Heart left ventricle (tissue), 16 donors: ENCODE measurements around the gene SAMD11. TPM values are rescaled to one million over a fixed set of nuclear protein-coding genes. Genes with fewer than 3 reads are reported as not detected.

ENCODE experiments used
- ATAC-seq, 4 donors: fragments of 200-7000 bp; cut with Tn5 transposase; one replicate each; pipeline ENCODE4 v1.9.1; 2020 to 2022; ENCODE audit warnings: moderate library complexity in 4 of 4, mild to moderate bottlenecking in 3 of 4, moderate number of reproducible peaks in 1 of 4
- DNase-seq, 5 donors: peaks; one replicate each; pipeline ENCODE4 v3.0.0-alpha.2; 2020
- H3K27ac ChIP-seq, 12 donors: fragments of 200-600 bp; sonication (generic) in 4 of 12; one replicate each; pipeline versions ENCODE4 v1.5.0 to v1.8.0; 2016 to 2022; ENCODE audit warnings: mild to moderate bottlenecking in 2 of 12
- H3K27me3 ChIP-seq, 9 donors: fragments of 200-600 bp; sonication (generic) in 2 of 9; one replicate each; pipeline versions ENCODE4 v1.5.1 to v1.8.0; 2016 to 2022; ENCODE audit warnings: mild to moderate bottlenecking in 3 of 9
- H3K36me3 ChIP-seq, 9 donors: fragments of 200-600 bp; sonication (generic) in 2 of 9; one replicate each; pipeline versions ENCODE4 v1.5.0 to v1.8.0; 2018 to 2022; ENCODE audit warnings: mild to moderate bottlenecking in 2 of 9
- H3K4me1 ChIP-seq, 12 donors: fragments of 200-600 bp; sonication (generic) in 4 of 12; one replicate each; pipeline versions ENCODE4 v1.5.0 to v1.8.0; 2016 to 2022; ENCODE audit warnings: mild to moderate bottlenecking in 3 of 12
- H3K4me3 ChIP-seq, 12 donors: fragments of 200-600 bp; sonication (generic) in 4 of 12; one replicate each; pipeline versions ENCODE4 v1.5.0 to v1.8.0; 2017 to 2022; ENCODE audit warnings: mild to moderate bottlenecking in 9 of 12, moderate library complexity in 4 of 12
- H3K9me3 ChIP-seq, 12 donors: fragments of 200-600 bp; sonication (generic) in 4 of 12; one replicate each; pipeline versions ENCODE4 v1.5.0 to v1.8.0; 2016 to 2022; ENCODE audit warnings: mild to moderate bottlenecking in 1 of 12
- POLR2A ChIP-seq, 2 donors: fragments of 450-650 bp; IDR thresholded peaks; one replicate each; pipeline ENCODE4 v1.6.1; 2017; ENCODE audit warnings: antibody characterized with exemption in 2 of 2, mild to moderate bottlenecking in 2 of 2, moderate library complexity in 2 of 2
- WGBS, 4 donors: extraction: QIAGEN DNeasy Blood & Tissue Kit in 2 of 4; methylation state at CpG; one replicate each; pipeline versions ENCODE4 v1.1.5 to v1.1.7; 2013 to 2018; 5-methylcytosine and 5-hydroxymethylcytosine counted together
- intact Hi-C, 10 donors: fragments of 100-400 bp; cut with DNase I; formaldehyde crosslinking; loops; one replicate each; pipeline versions ENCODE4 v1.11.1 to v1.14.2; 2022
- polyA plus RNA-seq, 2 donors: library from polyadenylated mRNA; stranded (reverse); fragments of 200-250 nt; gene quantifications; one replicate each; pipeline ENCODE4 v1.2.3, GENCODE V29; 2013
- total RNA-seq, 9 donors: library from RNA; depleted of rRNA in 2 of 9; stranded (reverse); fragments of >200 nt in 2 of 9; fragmentation: NEBNext Ultra II Directional in 3 of 9; extraction: Animal tissue kit (Norgen Biotek cat#: 25700) in 3 of 9; gene quantifications; one replicate each; pipeline versions ENCODE4 v1.1.0 to v1.2.4, GENCODE V29; 2016 to 2023
- TF ChIP-seq, protein P1 (sequence below), 12 donors: fragments of 200-600 bp; sonication (generic) in 4 of 12; IDR thresholded peaks; one replicate each; pipeline versions ENCODE4 v1.5.0 to v1.8.0; 2018 to 2022; ENCODE audit warnings: antibody characterized with exemption in 12 of 12, mild to moderate bottlenecking in 5 of 12
- donor health status: ischemic (EF 13 %, LVEDD 7.1; RV severe dilation, severe dysfunction).
- donor health status: healthy with polysubstance abuse.
- donor health status: DM: no; HTN: yes; CAD: no.
- donor health status: DM: no; HTN: no; CAD: no.
- donor health status: ischemic (EF 25% LVEDD 6.9; RV normal size, moderate dysfunction).
- donor health status: ischemic (EF 25% LVEDD 5.7; RV mildly dilated, moderate dysfunction).
- donor health status: healthy.
- donor health status: DM: yes; HTN: yes; CAD: no.
- donor health status: ischemic (EF 35%, LVEDD 5.7; RV mildly dilated, moderate dysfunction).
- donor health status: nonischemic (EF 11% LVEDD 7.7; RV severe dilation, severe dysfunction).
- donor health status: DM: yes; HTN: yes; CAD: no.
- donor health status: PGD.
- donor health status: ischemic (EF 29% LVEDD 5.4; RV normal size, mild dysfunction).
- donor health status: nonischemic (EF 23%, LVEDD 6.1; RV moderate dilation, normal function).

Gene SAMD11
- total and polyA plus RNA-seq, 11 donors, result 0.38 to 3.2 (median 0.96) TPM

DNA sequence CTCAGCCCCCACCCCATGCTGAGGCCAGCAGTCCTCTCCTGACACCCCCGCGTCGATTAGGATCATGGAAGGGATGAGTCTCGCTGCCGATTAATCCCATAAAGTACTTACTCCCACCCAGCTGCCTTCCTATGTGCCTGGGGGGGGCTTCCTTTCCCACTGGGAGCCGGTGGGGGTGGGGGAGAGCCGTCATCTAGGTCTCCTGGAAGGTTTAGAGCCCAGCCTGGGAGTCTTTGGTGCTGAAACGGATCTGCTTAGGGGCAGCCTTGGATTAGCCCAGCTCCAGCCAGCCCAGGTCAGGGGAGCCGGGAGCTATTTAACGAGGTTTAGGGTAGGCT lies 9.8 kb downstream of the SAMD11 start:
- peaks cover 0 to 75% (median 35%) of the 10 kb centered on the region in 9 donors for H3K27me3 ChIP-seq
- ATAC-seq (no peak), DNase-seq (no peak)
- no peaks in the 10 kb centered on the region for H3K9me3 ChIP-seq
- WGBS, 4 donors, result 20 to 33% (median 22%) methylated on average over 3 to 10 of the region's 10 CpGs
- no peaks in the 10 kb centered on the region for H3K36me3 ChIP-seq
- peaks cover 0 to 17% (median 10%) of the 10 kb centered on the region in 12 donors for H3K4me1 ChIP-seq
- TF ChIP-seq, protein P1, sequence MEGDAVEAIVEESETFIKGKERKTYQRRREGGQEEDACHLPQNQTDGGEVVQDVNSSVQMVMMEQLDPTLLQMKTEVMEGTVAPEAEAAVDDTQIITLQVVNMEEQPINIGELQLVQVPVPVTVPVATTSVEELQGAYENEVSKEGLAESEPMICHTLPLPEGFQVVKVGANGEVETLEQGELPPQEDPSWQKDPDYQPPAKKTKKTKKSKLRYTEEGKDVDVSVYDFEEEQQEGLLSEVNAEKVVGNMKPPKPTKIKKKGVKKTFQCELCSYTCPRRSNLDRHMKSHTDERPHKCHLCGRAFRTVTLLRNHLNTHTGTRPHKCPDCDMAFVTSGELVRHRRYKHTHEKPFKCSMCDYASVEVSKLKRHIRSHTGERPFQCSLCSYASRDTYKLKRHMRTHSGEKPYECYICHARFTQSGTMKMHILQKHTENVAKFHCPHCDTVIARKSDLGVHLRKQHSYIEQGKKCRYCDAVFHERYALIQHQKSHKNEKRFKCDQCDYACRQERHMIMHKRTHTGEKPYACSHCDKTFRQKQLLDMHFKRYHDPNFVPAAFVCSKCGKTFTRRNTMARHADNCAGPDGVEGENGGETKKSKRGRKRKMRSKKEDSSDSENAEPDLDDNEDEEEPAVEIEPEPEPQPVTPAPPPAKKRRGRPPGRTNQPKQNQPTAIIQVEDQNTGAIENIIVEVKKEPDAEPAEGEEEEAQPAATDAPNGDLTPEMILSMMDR (IDR thresholded peaks at IDR 0.05), result no peak
- no peak for TF ChIP-seq POLR2A (IDR thresholded peaks at IDR 0.05)
- intact Hi-C loops, result no loop called here
- no peak overlapping the region for H3K27ac ChIP-seq
- H3K4me3 ChIP-seq, result no peak overlapping the region

DNA sequence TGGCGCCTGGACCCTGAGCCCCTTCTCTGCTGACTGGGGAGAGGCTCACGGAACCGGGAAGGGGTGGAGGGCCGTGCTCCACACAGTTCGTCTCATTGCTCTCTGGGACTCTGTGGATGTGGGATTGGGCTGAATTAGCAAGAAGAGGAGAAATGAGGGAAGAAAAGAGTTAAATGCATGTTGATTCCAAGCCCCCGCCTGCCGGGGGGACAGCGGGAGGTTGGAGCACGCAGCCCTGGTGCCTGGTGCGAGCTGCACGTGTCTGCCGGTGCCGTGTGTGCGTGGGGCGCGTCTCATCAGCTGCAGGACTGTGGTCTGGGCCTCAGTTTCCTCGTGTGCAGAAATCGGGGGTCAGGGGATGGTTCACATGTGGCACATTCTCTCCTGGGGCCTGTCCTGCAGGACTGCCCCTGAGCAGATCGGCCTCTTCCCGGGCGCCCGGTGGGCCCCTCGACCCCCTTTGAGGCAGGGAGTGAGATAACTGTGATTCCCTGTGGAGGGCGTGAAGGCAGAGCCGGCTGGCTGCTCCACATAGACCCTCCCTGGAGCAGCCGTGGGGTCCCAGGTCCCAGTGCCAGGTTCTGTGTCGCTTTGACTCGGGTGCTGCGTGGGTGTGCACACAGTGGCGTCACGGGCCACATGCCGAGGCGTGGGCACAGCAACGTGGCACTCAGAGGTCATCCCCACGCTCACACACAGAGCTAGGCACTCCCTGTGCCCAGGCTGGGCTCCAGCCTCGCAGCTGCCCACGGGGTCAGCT lies 11.4 kb downstream of the SAMD11 start:
- intact Hi-C loops, result no loop called here
- Histone ChIP-seq H3K4me1 (peaks cover 0 to 26% (median 13%) of the 10 kb centered on the region in 12 donors), H3K36me3 (no peaks in the 10 kb centered on the region), H3K4me3 (no peak overlapping the region), H3K27me3 (peaks cover 0 to 81% (median 37%) of the 10 kb centered on the region in 9 donors), H3K27ac (no peak overlapping the region), H3K9me3 (no peaks in the 10 kb centered on the region)
- ATAC-seq (no peak), DNase-seq (no peak)
- TF ChIP-seq POLR2A (IDR thresholded peaks at IDR 0.05), result no peak
- TF ChIP-seq, protein P1 (IDR thresholded peaks at IDR 0.05), result no peak
- WGBS, 4 donors, result 7 to 9% (median 8%) methylated on average over 26 to 37 of the region's 37 CpGs

DNA sequence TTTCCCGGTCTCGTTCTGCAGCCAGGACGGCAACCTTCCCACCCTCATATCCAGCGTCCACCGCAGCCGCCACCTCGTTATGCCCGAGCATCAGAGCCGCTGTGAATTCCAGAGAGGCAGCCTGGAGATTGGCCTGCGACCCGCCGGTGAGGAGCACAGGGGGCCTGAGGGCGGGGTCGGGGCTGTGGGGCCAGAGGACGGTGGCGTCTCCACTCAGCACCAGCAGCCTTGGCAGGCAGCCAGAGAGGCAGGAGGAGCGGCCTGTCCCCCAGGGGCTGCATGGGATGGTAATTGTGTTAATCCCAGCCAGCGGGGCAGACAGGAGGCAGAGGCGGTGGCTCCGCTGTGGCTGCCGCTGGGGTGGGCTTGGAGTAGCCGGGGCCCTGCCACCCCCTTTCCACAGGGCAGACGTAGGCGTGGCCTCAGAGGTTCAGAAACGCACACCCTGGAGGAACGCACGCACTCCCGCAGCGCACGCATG lies 12.1 kb downstream of the SAMD11 start:
- Histone ChIP-seq H3K36me3 (no peaks in the 10 kb centered on the region), H3K4me3 (peak overlapping the region in 1 of 12 donors; percentile 10), H3K9me3 (no peaks in the 10 kb centered on the region), H3K4me1 (peaks cover 0 to 32% (median 18%) of the 10 kb centered on the region in 12 donors), H3K27ac (no peak overlapping the region), H3K27me3 (peaks cover 0 to 82% (median 43%) of the 10 kb centered on the region in 9 donors)
- 3 to 7% (median 4%) methylated on average over 18 to 30 of the region's 30 CpGs for WGBS, 4 donors
- ATAC-seq (no peak), DNase-seq (peak in 1 of 5 donors; percentile 56)
- intact Hi-C loops, result loop anchor here in 1 of 10 donors (2.0 kb wide), 1 partner anchor 31 kb away; no protein-coding TSS in a partner anchor
- TF ChIP-seq, protein P1 (IDR thresholded peaks at IDR 0.05), result no peak
- TF ChIP-seq POLR2A (IDR thresholded peaks at IDR 0.05), result no peak
